Keratinocyte (primary cell): ENCODE measurements around the gene HOXB6. TPM values are rescaled to one million over a fixed set of nuclear protein-coding genes. Genes with fewer than 3 reads are reported as not detected.

Experiments used
- DNase-seq: peaks from one replicate; pipeline ENCODE4 v3.0.0-alpha.2; 2011; ENCODE audit warnings: low read depth, missing footprints, low spot score
- FAIRE-seq: peaks from 2 replicates; lab custom pipeline; 2011; peaks lifted over from hg19 to GRCh38; lab: Jason Lieb, UNC
- H2AFZ ChIP-seq: 2 replicates; pipeline ENCODE4 v1.6.0; 2012; ENCODE audit warnings: low read length, control low read depth, inconsistent platforms; ENCODE audit not compliant: control insufficient read depth
- H3K27ac ChIP-seq: 2 replicates; pipeline ENCODE4 v1.5.1; 2011; ENCODE audit warnings: low read length; ENCODE audit not compliant: control insufficient read depth, insufficient read depth
- H3K27me3 ChIP-seq: 3 replicates; pipeline ENCODE4 v1.6.0; 2011; ENCODE audit warnings: low read length; ENCODE audit not compliant: control insufficient read depth, insufficient read depth; ENCODE audit errors: extremely low read depth
- H3K36me3 ChIP-seq, 2 experiments: 2 replicates in 1 of 2; 3 replicates in 1 of 2; pipeline ENCODE4 v1.5.1; 2011; ENCODE audit warnings: low read length in 2 of 2, mild to moderate bottlenecking in 1 of 2; ENCODE audit not compliant: control insufficient read depth in 2 of 2, insufficient read depth in 2 of 2; ENCODE audit errors: extremely low read depth in 1 of 2
- H3K4me1 ChIP-seq: 3 replicates; pipeline ENCODE4 v1.5.1; 2011; ENCODE audit warnings: low read length; ENCODE audit not compliant: control insufficient read depth, insufficient read depth; ENCODE audit errors: extremely low read depth
- H3K4me2 ChIP-seq: 3 replicates; pipeline ENCODE4 v1.6.0; 2011; ENCODE audit warnings: low read depth, low read length; ENCODE audit not compliant: control insufficient read depth, insufficient read depth; ENCODE audit errors: extremely low read depth
- H3K4me3 ChIP-seq, 3 experiments: fragments of 200-600 bp in 1 of 3; sonication (generic) in 1 of 3; 2 replicates in 2 of 3; 3 replicates in 1 of 3; pipeline ENCODE4 v1.5.1; 2011 to 2016; ENCODE audit warnings: low read length in 3 of 3, mild to moderate bottlenecking in 3 of 3, control low read depth in 2 of 3, inconsistent platforms in 1 of 3, low read depth in 1 of 3, mixed read lengths in 1 of 3, mixed run types in 1 of 3, moderate library complexity in 1 of 3; ENCODE audit not compliant: control insufficient read depth in 2 of 3, insufficient read depth in 2 of 3; ENCODE audit errors: extremely low read depth in 1 of 3
- H3K79me2 ChIP-seq: 2 replicates; pipeline ENCODE4 v1.6.0; 2012; ENCODE audit warnings: low read length; ENCODE audit not compliant: control insufficient read depth, insufficient read depth
- H3K9ac ChIP-seq: 3 replicates; pipeline ENCODE4 v1.6.0; 2011; ENCODE audit warnings: low read length; ENCODE audit not compliant: control insufficient read depth, insufficient read depth; ENCODE audit errors: extremely low read depth
- H3K9me1 ChIP-seq: 3 replicates; pipeline ENCODE4 v1.6.0; 2011; ENCODE audit warnings: low read length; ENCODE audit not compliant: control insufficient read depth, insufficient read depth; ENCODE audit errors: extremely low read depth
- H3K9me3 ChIP-seq: 2 replicates; pipeline ENCODE4 v1.5.1; 2012; ENCODE audit warnings: low read depth, low read length; ENCODE audit not compliant: control insufficient read depth
- H4K20me1 ChIP-seq: 3 replicates; pipeline ENCODE4 v1.6.0; 2011; ENCODE audit warnings: low read length; ENCODE audit not compliant: control insufficient read depth, insufficient read depth; ENCODE audit errors: extremely low read depth
- CTCF ChIP-seq, 3 experiments: IDR thresholded peaks in 1 of 3; conservative IDR thresholded peaks in 1 of 3; optimal IDR thresholded peaks in 1 of 3; 2 replicates in 2 of 3; 3 replicates in 1 of 3; pipeline versions ENCODE3 to v1.5.1; 2011; ENCODE audit warnings: low read length in 3 of 3, mild to moderate bottlenecking in 3 of 3, moderate library complexity in 2 of 3, control low read depth in 1 of 3, inconsistent platforms in 1 of 3; ENCODE audit not compliant: insufficient read depth in 2 of 3; ENCODE audit errors: extremely low read depth in 1 of 3
- EZH2 ChIP-seq: IDR thresholded peaks from one replicate; pipeline ENCODE4 v1.6.1; 2012; ENCODE audit warnings: inconsistent platforms, mild to moderate bottlenecking, low read length, moderate library complexity
- dilution Hi-C: fragments of 300-500 bp; cut with MboI; formaldehyde crosslinking; loops from one replicate; pipeline ENCODE4 v1.7.0; 2020; ENCODE audit warnings: low sequenced_read_pairs; ENCODE audit not compliant: extremely low pct_ligation_motif_present
- polyA plus RNA-seq, 5 experiments: library from polyadenylated mRNA; depleted of rRNA in 3 of 5; stranded (reverse) in 3 of 5; stranded (forward) in 1 of 5; unstranded in 1 of 5; fragments of >200 nt; gene quantifications; 1 replicate in 1 of 5; 2 replicates in 3 of 5; 3 replicates in 1 of 5; pipeline versions ENCODE4 v1.2.1 to v1.2.3, GENCODE V29; 2011 to 2012; ENCODE audit warnings: missing spikeins in 2 of 5, low read depth in 1 of 5, low replicate concordance in 1 of 5

HOXB6 gene
- polyA plus RNA-seq, 1 donor (not counting 4 experiments of a cell fraction or from before 2014, with no cell fraction given), result 0.62 TPM

GRCh38 chr17:48643697-48644012 is 38.9 kb upstream of the HOXB6 start:
- Histone ChIP-seq H3K36me3 (no peaks in the 10 kb centered on the region), H3K4me2 (no peak overlapping the region), H3K27ac (no peak overlapping the region), H3K4me3 (no peak overlapping the region), H3K9me3 (no peaks in the 10 kb centered on the region), H3K27me3 (peaks cover 99% of the 10 kb centered on the region), H2AFZ (no peak overlapping the region), H3K9me1 (no peaks in the 10 kb centered on the region), H3K9ac (no peak overlapping the region), H4K20me1 (peaks cover 4% of the 10 kb centered on the region), H3K79me2 (no peaks in the 10 kb centered on the region), H3K4me1 (no peaks in the 10 kb centered on the region)
- dilution Hi-C loops, result no loop called here
- FAIRE-seq (no peak), DNase-seq (no peak)
- TF ChIP-seq CTCF (optimal IDR thresholded peaks at IDR 0.05 in 1 of 3, IDR thresholded peaks at IDR 0.05 in 1 of 3, conservative IDR thresholded peaks at IDR 0.05 in 1 of 3; ENCODE audit: extremely low read depth in 1 of 3, insufficient read depth in 2 of 3, low read length in 3 of 3), result no peak
- TF ChIP-seq EZH2, result no peak

GRCh38 chr17:48642843-48643696 is 38.3 kb upstream of the HOXB6 start:
- Histone ChIP-seq H3K9me1 (no peaks in the 10 kb centered on the region), H3K4me1 (no peaks in the 10 kb centered on the region), H3K9me3 (no peaks in the 10 kb centered on the region), H3K27me3 (peaks cover 100% of the 10 kb centered on the region), H2AFZ (no peak overlapping the region), H3K9ac (no peak overlapping the region), H3K4me2 (no peak overlapping the region), H3K4me3 (no peak overlapping the region), H4K20me1 (peaks cover 4% of the 10 kb centered on the region), H3K79me2 (no peaks in the 10 kb centered on the region), H3K27ac (no peak overlapping the region), H3K36me3 (no peaks in the 10 kb centered on the region)
- DNase-seq, result no peak
- no peak for FAIRE-seq
- dilution Hi-C loops, result no loop called here
- no peak for TF ChIP-seq CTCF (optimal IDR thresholded peaks at IDR 0.05 in 1 of 3, IDR thresholded peaks at IDR 0.05 in 1 of 3, conservative IDR thresholded peaks at IDR 0.05 in 1 of 3; ENCODE audit: extremely low read depth in 1 of 3, insufficient read depth in 2 of 3, low read length in 3 of 3)
- TF ChIP-seq EZH2, result no peak
